IgD-negative memory B cell (primary cell): ENCODE data around the gene SRCAP. TPM values are rescaled to one million over a fixed set of nuclear protein-coding genes. Genes with fewer than 3 reads are reported as not detected.
"Not testable (repeated sequence)": the region's sequence is repeated elsewhere in the genome, so short reads cannot be mapped to it uniquely, and the experiment has no call there.

Experiments used
- H3K27ac Mint-ChIP-seq, 3 donors: one replicate each; pipeline ENCODE4 v1.8.0; 2020 to 2022; ENCODE audit warnings: mild to moderate bottlenecking in 3 of 3, mixed read lengths in 3 of 3, moderate library complexity in 1 of 3
- H3K27me3 Mint-ChIP-seq: one replicate; pipeline ENCODE4 v1.8.0; 2021; ENCODE audit warnings: mixed read lengths
- H3K36me3 Mint-ChIP-seq: one replicate; pipeline ENCODE4 v1.8.0; 2020; ENCODE audit warnings: mild to moderate bottlenecking, mixed read lengths
- H3K4me1 Mint-ChIP-seq, 3 donors: one replicate each; pipeline ENCODE4 v1.8.0; 2020 to 2022; ENCODE audit warnings: mixed read lengths in 3 of 3, mild to moderate bottlenecking in 1 of 3
- H3K4me3 Mint-ChIP-seq, 4 donors: one replicate each; pipeline ENCODE4 v1.8.0; 2020 to 2022; ENCODE audit warnings: mild to moderate bottlenecking in 4 of 4, mixed read lengths in 4 of 4, moderate library complexity in 3 of 4
- H3K9me3 Mint-ChIP-seq, 3 donors: one replicate each; pipeline ENCODE4 v1.8.0; 2020 to 2021; ENCODE audit warnings: mixed read lengths in 3 of 3, mild to moderate bottlenecking in 1 of 3
- polyA plus RNA-seq: library from polyadenylated mRNA; unstranded; fragments of 300-500 nt; fragmentation: Illumina TruSeq; gene quantifications from one replicate; pipeline ENCODE4 v1.2.3, GENCODE V29; 2021

SRCAP gene
- polyA plus RNA-seq, 1 donor from 2014 or later = 32.6 TPM

DNA sequence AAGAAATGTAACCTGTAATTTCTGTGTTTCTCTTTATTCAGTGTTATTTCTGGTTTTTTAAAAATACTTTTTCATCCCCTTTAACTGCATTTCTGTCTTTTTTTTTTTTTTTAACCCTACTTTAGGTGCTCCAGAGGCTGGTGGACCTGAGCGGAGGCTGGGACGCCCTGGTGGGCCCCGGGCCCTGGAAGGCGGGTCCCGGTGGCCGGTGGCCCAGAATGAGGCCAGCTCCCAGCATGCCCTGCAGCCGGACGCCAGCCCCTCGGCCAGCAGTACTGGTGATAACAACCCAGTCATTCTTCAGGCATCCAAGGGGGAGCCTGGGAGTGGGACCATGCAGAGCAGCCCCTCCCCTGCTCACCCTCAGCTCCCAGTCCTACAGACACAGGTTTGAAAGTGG, 1.5 kb downstream of the SRCAP start:
- Mint-ChIP-seq H3K4me1 (peaks cover 7 to 22% (median 19%) of the 10 kb centered on the region in 3 donors), H3K9me3 (no peaks in the 10 kb centered on the region), H3K36me3 (peaks cover 4% of the 10 kb centered on the region), H3K27me3 (no peaks in the 10 kb centered on the region), H3K27ac (peak overlapping the region in 1 of 3 donors; percentile 100), H3K4me3 (peak overlapping the region in 1 of 4 donors; percentile 97)

DNA sequence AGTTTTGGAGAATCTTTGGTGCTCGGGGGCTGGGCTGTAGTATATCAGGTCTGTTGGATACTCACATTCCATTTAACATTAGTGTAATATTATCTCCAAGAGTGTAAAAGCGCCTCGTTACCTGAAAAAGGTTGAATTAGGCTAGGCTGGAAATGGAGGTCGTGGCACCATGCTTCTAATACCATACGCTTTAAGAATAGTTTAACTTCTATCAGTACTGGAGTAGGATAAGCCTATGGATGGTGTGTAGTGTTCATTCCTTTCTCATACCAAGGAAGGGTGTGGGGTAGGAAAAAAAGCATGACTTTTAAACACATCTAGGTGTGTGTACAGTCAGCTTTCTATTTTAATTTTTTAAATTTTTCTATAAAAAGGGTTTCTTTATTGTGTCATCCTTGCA, 2.0 kb downstream of the SRCAP start:
- H3K36me3 Mint-ChIP-seq = peaks cover 4% of the 10 kb centered on the region
- H3K4me1 Mint-ChIP-seq = peaks cover 7 to 22% (median 19%) of the 10 kb centered on the region in 3 donors
- H3K27ac Mint-ChIP-seq = peak overlapping the region in 1 of 3 donors; percentile 100
- H3K4me3 Mint-ChIP-seq = peak overlapping the region in 1 of 4 donors; percentile 71
- H3K9me3 Mint-ChIP-seq = no peaks in the 10 kb centered on the region
- no peaks in the 10 kb centered on the region for H3K27me3 Mint-ChIP-seq

DNA sequence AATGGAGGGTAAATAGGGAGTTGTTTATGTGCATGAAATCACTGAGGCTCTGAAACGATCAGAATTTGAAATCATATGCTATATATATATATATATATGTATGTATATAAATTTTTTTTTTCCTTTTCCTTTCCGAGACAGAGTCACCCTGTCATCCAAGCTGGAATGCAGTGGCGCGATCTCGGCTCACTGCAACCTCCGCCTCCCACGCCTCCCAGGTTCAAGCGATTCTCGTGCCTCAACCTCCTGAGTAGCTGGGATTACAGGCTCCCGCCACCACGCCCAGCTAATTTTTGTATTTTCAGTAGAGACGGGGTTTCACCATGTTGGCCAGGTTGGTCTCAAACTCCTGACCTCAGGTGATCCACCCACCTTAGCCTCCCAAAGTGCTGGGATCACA, 4.1 kb downstream of the SRCAP start:
- H3K9me3 Mint-ChIP-seq, H3K27me3 Mint-ChIP-seq, H3K36me3 Mint-ChIP-seq: not testable (repeated sequence)
- H3K27ac Mint-ChIP-seq = peak overlapping the region in 1 of 3 donors; percentile 83
- peaks cover 7 to 16% (median 12%) of the 10 kb centered on the region in 3 donors for H3K4me1 Mint-ChIP-seq
- peak overlapping the region in 2 of 4 donors; percentile 12 to 37 for H3K4me3 Mint-ChIP-seq

DNA sequence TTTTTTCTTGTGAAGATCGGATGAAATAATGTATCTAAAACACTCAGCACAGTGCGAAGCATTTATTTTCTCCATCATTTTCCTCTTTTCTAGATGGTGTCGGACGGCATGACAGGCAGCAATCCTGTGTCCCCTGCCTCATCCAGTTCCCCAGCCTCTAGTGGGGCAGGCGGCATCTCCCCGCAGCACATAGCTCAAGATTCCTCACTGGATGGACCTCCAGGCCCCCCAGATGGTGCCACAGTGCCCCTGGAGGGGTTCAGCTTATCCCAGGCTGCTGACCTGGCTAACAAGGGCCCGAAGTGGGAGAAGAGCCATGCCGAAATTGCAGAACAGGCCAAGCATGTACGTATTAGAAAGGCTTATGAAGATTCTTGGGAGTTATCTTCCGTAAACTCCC, 5.0 kb downstream of the SRCAP start:
- H3K36me3 Mint-ChIP-seq = peaks cover 4% of the 10 kb centered on the region
- H3K4me3 Mint-ChIP-seq = no peak overlapping the region
- H3K27ac Mint-ChIP-seq = peak overlapping the region in 1 of 3 donors; percentile 42
- no peaks in the 10 kb centered on the region for H3K9me3 Mint-ChIP-seq
- H3K27me3 Mint-ChIP-seq = no peaks in the 10 kb centered on the region
- H3K4me1 Mint-ChIP-seq = peaks cover 7 to 13% (median 12%) of the 10 kb centered on the region in 3 donors

DNA sequence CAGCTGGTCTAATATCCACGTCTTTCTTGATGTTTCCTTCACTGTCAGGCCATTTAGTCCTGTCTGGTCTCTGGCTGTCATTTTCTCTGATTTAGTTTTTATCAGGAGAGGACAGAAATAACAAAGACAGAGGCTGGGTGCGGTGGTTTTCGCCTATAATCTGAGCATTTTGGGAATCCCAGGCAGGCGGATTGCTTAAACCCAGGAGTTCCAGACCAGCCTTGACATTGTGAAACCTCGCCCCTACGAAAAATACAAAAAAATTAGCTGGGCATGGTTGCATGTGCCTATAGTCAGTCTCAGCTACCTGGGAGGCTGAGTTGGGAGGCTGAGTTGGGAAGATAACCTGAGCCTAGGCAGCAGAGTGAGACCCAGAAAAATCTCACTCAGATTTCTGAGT, 7.1 kb downstream of the SRCAP start:
- H3K36me3 Mint-ChIP-seq = peaks cover 10% of the 10 kb centered on the region
- H3K4me3 Mint-ChIP-seq = peak overlapping the region in 1 of 4 donors; percentile 55
- H3K27ac Mint-ChIP-seq = peak overlapping the region in 1 of 3 donors; percentile 32
- H3K27me3 Mint-ChIP-seq = no peaks in the 10 kb centered on the region
- H3K4me1 Mint-ChIP-seq = no peaks in the 10 kb centered on the region
- no peaks in the 10 kb centered on the region for H3K9me3 Mint-ChIP-seq

DNA sequence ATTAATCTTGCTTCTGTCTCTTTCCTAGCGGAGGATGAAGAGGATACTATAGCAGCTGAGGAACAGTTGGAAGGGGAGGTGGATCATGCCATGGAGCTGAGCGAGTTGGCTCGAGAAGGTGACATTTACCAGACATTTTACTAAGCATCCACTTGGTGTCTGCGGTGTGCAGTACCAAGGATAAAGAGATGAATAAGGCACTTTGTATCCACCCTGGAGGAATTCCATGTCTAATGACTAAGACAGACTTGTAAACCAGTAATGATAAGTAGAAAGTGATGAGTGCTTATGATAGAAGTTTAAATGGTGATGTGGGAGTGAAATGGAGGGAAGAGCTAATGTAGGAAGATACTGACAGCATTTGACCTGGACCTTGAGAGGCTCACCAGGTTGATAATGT, 12.0 kb downstream of the SRCAP start:
- Mint-ChIP-seq H3K27me3 (no peaks in the 10 kb centered on the region), H3K9me3 (peaks cover 0 to 3% (median 0%) of the 10 kb centered on the region in 3 donors), H3K36me3 (peaks cover 17% of the 10 kb centered on the region), H3K4me3 (no peak overlapping the region), H3K27ac (peak overlapping the region; percentile 40 to 77 (median 69)), H3K4me1 (peaks cover 8 to 12% (median 11%) of the 10 kb centered on the region in 3 donors)

DNA sequence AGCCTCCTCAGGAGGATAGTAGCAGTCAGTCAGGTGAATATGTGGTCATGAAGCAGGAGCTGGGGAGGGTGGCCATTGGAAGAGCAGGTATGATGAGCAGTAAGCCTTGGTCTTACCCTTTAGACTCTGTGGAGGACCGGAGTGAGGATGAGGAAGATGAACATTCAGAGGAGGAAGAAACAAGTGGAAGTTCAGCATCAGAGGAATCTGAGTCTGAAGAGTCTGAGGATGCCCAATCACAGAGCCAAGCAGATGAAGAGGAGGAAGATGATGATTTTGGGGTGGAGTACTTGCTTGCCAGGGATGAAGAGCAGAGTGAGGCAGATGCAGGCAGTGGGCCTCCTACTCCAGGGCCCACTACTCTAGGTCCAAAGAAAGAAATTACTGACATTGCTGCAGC, 12.7 kb downstream of the SRCAP start:
- H3K9me3 Mint-ChIP-seq = peaks cover 0 to 3% (median 0%) of the 10 kb centered on the region in 3 donors
- H3K4me3 Mint-ChIP-seq = no peak overlapping the region
- H3K27me3 Mint-ChIP-seq = no peaks in the 10 kb centered on the region
- H3K4me1 Mint-ChIP-seq = peaks cover 11 to 13% (median 13%) of the 10 kb centered on the region in 3 donors
- peaks cover 20% of the 10 kb centered on the region for H3K36me3 Mint-ChIP-seq
- peak overlapping the region in 1 of 3 donors; percentile 27 for H3K27ac Mint-ChIP-seq

DNA sequence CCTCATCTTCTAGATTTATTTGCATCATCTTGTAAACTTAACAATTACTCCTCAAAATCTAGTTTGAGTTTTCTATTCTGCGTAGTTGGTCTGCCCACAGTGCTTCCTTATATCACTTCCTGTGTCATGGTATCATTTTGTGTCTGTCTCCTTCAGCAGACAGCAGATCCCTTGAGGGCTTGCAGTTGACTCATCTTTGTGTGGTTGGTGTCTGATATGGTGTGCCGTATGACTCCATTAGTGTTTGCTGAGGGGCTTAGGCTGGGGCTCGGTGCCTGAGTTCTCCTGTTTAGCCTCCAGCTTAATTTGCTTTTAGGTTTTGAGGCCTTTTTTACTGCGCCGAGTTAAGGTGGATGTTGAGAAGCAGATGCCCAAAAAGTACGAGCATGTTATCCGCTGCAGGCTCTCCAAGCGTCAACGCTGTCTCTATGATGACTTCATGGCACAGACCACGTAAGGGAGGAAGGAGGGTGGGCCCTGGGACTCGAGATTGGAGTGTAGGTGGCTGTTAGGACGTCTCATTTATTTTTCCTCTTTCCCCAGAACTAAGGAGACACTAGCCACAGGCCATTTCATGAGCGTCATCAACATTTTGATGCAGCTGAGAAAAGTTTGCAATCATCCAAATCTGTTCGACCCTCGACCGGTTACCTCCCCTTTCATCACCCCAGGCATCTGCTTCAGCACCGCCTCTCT, 16.9 kb downstream of the SRCAP start:
- peak overlapping the region; percentile 80 to 95 (median 93) for H3K27ac Mint-ChIP-seq
- peaks cover 0 to 3% (median 0%) of the 10 kb centered on the region in 3 donors for H3K9me3 Mint-ChIP-seq
- peaks cover 13% of the 10 kb centered on the region for H3K36me3 Mint-ChIP-seq
- peak overlapping the region; percentile 57 to 80 (median 63) for H3K4me3 Mint-ChIP-seq
- no peaks in the 10 kb centered on the region for H3K27me3 Mint-ChIP-seq
- peaks cover 11 to 17% (median 15%) of the 10 kb centered on the region in 3 donors for H3K4me1 Mint-ChIP-seq

DNA sequence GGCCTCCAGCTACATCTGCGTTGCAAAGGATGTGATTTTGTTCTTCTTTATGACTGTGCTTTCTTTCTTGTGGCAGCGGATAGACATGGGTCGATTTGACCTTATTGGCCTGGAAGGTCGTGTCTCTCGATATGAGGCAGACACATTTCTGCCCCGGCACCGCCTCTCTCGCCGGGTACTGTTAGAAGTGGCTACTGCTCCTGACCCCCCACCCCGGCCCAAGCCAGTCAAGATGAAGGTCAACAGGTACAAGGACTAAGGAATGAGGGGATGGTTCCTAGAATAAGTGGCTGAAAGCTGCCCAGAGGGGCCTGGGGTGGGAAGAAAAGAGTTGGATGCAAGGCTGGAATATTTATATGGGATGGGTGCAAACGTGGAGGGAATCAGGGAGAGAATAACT, 21.1 kb downstream of the SRCAP start:
- H3K4me1 Mint-ChIP-seq = peaks cover 6 to 19% (median 12%) of the 10 kb centered on the region in 3 donors
- no peak overlapping the region for H3K4me3 Mint-ChIP-seq
- peaks cover 0 to 3% (median 0%) of the 10 kb centered on the region in 3 donors for H3K9me3 Mint-ChIP-seq
- no peaks in the 10 kb centered on the region for H3K27me3 Mint-ChIP-seq
- H3K27ac Mint-ChIP-seq = no peak overlapping the region
- peaks cover 14% of the 10 kb centered on the region for H3K36me3 Mint-ChIP-seq

DNA sequence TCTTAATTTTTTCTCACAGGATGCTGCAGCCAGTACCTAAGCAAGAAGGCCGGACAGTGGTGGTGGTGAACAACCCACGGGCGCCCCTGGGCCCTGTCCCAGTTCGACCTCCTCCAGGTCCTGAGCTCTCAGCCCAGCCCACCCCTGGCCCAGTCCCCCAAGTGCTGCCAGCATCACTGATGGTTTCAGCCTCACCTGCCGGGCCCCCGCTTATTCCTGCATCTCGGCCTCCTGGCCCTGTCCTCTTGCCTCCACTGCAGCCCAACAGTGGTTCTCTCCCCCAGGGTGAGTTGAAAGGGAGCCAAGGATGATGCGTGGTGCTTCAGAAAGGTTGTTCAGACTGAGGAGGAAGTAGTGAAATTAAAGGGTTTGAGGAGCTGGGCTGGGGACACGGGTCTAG, 21.7 kb downstream of the SRCAP start:
- no peaks in the 10 kb centered on the region for H3K27me3 Mint-ChIP-seq
- H3K9me3 Mint-ChIP-seq = no peaks in the 10 kb centered on the region
- no peak overlapping the region for H3K27ac Mint-ChIP-seq
- H3K4me3 Mint-ChIP-seq = no peak overlapping the region
- peaks cover 11% of the 10 kb centered on the region for H3K36me3 Mint-ChIP-seq
- peaks cover 3 to 16% (median 12%) of the 10 kb centered on the region in 3 donors for H3K4me1 Mint-ChIP-seq

DNA sequence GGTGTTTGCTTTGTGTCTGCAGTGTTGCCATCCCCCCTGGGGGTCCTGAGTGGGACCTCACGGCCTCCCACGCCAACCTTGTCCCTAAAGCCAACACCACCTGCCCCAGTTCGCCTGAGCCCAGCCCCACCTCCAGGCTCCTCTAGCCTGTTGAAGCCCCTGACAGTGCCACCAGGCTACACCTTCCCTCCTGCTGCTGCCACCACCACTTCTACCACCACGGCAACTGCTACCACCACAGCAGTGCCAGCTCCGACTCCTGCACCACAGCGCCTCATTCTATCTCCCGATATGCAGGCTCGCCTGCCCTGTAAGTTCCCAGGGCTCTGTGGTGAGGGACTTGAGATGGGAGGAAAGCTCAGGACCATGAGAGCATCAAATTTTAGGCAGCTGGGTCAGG, 22.2 kb downstream of the SRCAP start:
- peaks cover 2 to 13% (median 13%) of the 10 kb centered on the region in 3 donors for H3K4me1 Mint-ChIP-seq
- peaks cover 8% of the 10 kb centered on the region for H3K36me3 Mint-ChIP-seq
- H3K4me3 Mint-ChIP-seq = no peak overlapping the region
- peak overlapping the region in 1 of 3 donors; percentile 29 for H3K27ac Mint-ChIP-seq
- no peaks in the 10 kb centered on the region for H3K27me3 Mint-ChIP-seq
- no peaks in the 10 kb centered on the region for H3K9me3 Mint-ChIP-seq

DNA sequence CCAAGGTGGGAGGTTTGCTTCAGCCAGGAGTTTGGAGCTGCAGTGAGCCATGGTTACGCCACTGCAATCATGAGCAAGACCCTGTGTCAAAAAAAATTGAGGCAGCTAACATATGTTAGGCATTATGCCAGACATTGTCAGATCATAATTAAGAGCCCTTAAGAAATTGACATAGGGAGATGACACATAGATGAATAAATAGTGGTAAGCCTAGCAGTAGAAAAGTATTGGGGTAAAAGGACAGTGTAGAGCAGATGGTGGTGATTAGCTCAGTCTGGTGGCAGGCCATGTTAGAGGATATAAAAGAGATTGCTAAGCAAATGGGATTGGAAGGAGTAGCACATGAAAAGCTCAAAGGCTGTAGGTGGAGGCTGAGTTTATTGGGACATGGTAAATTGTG, 22.6 kb downstream of the SRCAP start:
- peaks cover 2 to 14% (median 8%) of the 10 kb centered on the region in 3 donors for H3K4me1 Mint-ChIP-seq
- H3K36me3 Mint-ChIP-seq = peaks cover 5% of the 10 kb centered on the region
- H3K27me3 Mint-ChIP-seq = no peaks in the 10 kb centered on the region
- peak overlapping the region in 1 of 3 donors; percentile 29 for H3K27ac Mint-ChIP-seq
- H3K9me3 Mint-ChIP-seq = no peaks in the 10 kb centered on the region
- no peak overlapping the region for H3K4me3 Mint-ChIP-seq

DNA sequence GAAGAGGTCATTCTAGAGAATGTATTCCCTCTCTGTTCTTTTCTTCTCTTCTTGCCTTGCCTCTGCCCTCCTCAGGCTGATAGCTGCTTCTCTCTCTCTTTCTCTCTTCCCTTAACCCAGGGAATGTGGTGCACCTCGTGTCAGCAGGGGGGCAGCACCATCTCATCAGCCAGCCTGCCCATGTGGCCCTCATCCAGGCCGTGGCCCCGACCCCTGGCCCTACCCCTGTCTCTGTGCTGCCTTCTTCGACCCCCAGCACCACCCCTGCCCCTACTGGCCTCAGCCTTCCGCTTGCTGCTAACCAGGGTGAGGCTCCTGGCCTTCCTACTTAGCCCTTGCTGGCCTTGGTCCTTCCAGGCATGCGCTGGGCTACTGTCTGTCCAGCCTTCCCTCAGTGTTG, 23.5 kb downstream of the SRCAP start:
- H3K27ac Mint-ChIP-seq = peak overlapping the region in 1 of 3 donors; percentile 82
- no peaks in the 10 kb centered on the region for H3K9me3 Mint-ChIP-seq
- no peaks in the 10 kb centered on the region for H3K27me3 Mint-ChIP-seq
- peaks cover 5 to 14% (median 5%) of the 10 kb centered on the region in 3 donors for H3K4me1 Mint-ChIP-seq
- no peak overlapping the region for H3K4me3 Mint-ChIP-seq
- H3K36me3 Mint-ChIP-seq = peaks cover 5% of the 10 kb centered on the region

DNA sequence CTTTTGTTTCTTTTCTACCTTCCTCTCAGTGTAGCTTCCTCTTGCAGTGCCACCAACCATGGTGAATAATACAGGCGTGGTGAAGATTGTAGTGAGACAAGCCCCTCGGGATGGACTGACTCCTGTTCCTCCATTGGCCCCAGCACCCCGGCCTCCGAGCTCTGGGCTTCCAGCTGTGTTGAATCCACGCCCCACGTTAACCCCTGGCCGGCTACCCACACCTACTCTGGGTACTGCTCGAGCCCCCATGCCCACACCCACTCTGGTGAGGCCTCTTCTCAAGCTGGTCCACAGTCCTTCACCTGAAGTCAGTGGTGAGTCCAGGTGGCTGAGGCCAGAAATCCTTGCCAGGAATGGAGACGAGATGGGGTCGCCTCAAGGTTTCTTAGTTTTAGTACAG, 23.9 kb downstream of the SRCAP start:
- no peak overlapping the region for H3K4me3 Mint-ChIP-seq
- H3K27me3 Mint-ChIP-seq = no peaks in the 10 kb centered on the region
- H3K4me1 Mint-ChIP-seq = peaks cover 5 to 14% (median 5%) of the 10 kb centered on the region in 3 donors
- peaks cover 5% of the 10 kb centered on the region for H3K36me3 Mint-ChIP-seq
- H3K9me3 Mint-ChIP-seq = no peaks in the 10 kb centered on the region
- H3K27ac Mint-ChIP-seq = peak overlapping the region in 2 of 3 donors; percentile 69 to 82

DNA sequence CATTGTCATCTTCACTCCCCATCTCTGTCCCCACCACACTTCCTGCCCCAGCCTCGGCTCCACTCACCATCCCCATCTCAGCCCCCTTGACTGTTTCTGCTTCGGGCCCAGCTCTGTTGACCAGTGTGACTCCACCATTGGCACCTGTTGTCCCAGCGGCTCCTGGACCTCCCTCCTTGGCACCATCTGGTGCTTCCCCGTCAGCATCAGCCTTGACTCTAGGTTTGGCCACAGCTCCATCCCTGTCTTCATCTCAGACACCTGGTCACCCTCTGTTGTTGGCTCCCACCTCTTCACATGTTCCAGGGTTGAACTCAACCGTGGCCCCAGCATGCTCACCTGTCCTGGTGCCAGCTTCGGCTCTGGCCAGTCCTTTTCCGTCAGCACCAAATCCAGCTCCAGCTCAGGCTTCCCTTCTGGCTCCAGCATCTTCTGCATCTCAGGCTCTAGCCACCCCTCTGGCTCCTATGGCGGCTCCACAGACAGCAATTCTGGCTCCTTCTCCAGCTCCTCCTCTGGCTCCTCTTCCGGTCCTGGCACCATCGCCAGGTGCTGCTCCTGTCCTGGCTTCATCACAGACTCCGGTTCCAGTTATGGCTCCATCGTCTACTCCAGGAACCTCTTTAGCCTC, 24.9 kb downstream of the SRCAP start:
- no peak overlapping the region for H3K4me3 Mint-ChIP-seq
- H3K27ac Mint-ChIP-seq = peak overlapping the region in 2 of 3 donors; percentile 63 to 69

More for the DNA sequence above, 24.9 kb downstream of the SRCAP start:
- Mint-ChIP-seq H3K27me3 (no peaks in the 10 kb centered on the region), H3K4me1 (peaks cover 5 to 14% (median 5%) of the 10 kb centered on the region in 3 donors), H3K9me3 (no peaks in the 10 kb centered on the region), H3K36me3 (peaks cover 5% of the 10 kb centered on the region)
